ENCODE measurements around the gene MARK4. TPM values are rescaled to one million over a fixed set of nuclear protein-coding genes. Genes with fewer than 3 reads are reported as not detected.

The MARK4 gene
- total and polyA plus RNA-seq, 2 experiments from 2014 or later = 16.6 to 38.6 TPM

DNA sequence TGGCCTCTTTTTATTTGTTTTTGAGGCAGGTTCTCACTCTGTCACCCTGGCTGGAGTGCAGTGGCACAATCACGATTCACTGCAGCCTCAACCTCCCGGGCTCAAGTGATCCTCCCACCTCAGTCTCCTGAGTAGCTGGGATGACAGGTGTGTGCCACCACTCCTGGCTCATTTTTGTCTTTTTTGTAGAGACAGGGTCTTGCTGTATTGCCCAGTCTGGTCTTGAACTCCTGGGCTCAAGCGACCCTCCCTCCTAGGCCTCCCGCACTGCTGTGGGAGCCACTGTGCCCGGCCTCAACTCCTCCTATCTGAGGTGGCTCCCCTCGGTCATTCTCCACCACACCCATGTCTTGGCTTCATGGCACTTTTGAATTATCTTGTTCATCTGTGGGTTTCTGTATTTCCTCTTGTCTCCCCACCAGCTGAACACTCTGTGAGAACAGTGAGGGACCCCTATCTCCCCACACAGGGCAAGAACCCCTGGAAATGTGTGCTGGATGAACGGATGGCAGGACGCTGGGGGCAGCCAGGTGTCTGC is 63.7 kb downstream of the MARK4 start:
- H3K36me3 Mint-ChIP-seq (ENCODE audit: low read depth) = no peaks in the 10 kb centered on the region
- H3K4me1 Mint-ChIP-seq = no peaks in the 10 kb centered on the region; the same call in 2 of the 3 replicates
- ATAC-seq = no peak
- no peak for TF ChIP-seq EZH2phosphoT487 (IDR thresholded peaks at IDR 0.05; ENCODE audit: unreplicated experiment)
- no peak for TF ChIP-seq STAT1 (IDR thresholded peaks at IDR 0.05; ENCODE audit: unreplicated experiment)
- TF ChIP-seq, protein P1, sequence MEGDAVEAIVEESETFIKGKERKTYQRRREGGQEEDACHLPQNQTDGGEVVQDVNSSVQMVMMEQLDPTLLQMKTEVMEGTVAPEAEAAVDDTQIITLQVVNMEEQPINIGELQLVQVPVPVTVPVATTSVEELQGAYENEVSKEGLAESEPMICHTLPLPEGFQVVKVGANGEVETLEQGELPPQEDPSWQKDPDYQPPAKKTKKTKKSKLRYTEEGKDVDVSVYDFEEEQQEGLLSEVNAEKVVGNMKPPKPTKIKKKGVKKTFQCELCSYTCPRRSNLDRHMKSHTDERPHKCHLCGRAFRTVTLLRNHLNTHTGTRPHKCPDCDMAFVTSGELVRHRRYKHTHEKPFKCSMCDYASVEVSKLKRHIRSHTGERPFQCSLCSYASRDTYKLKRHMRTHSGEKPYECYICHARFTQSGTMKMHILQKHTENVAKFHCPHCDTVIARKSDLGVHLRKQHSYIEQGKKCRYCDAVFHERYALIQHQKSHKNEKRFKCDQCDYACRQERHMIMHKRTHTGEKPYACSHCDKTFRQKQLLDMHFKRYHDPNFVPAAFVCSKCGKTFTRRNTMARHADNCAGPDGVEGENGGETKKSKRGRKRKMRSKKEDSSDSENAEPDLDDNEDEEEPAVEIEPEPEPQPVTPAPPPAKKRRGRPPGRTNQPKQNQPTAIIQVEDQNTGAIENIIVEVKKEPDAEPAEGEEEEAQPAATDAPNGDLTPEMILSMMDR (conservative IDR thresholded peaks at IDR 0.05; ENCODE audit: low read depth in 2 of 2) = no peak
- TF ChIP-seq POLR2AphosphoS5 (IDR thresholded peaks at IDR 0.05; ENCODE audit: low read depth) = no peak
- no peak overlapping the region for H2AFZ ChIP-seq
- no peak overlapping the region for H3K27ac Mint-ChIP-seq
- no peak overlapping the region for H3K4me3 ChIP-seq
- no peaks in the 10 kb centered on the region for H3K36me3 ChIP-seq (ENCODE audit: insufficient read depth)
- H3K27ac ChIP-seq (ENCODE audit: low read depth) = no peak overlapping the region
- H3K79me2 ChIP-seq (replicated peaks; ENCODE audit: insufficient read depth) = no peaks in the 10 kb centered on the region
- H3K9me3 Mint-ChIP-seq = no peaks in the 10 kb centered on the region
- no peak overlapping the region for H3K4me2 ChIP-seq
- H3K27me3 ChIP-seq (ENCODE audit: insufficient read depth) = peaks cover 44% of the 10 kb centered on the region
- no peaks in the 10 kb centered on the region for H3K9me2 ChIP-seq (ENCODE audit: insufficient read depth)
- no peaks in the 10 kb centered on the region for H4K20me1 ChIP-seq (replicated peaks; ENCODE audit: insufficient read depth)
- no peaks in the 10 kb centered on the region for H3K4me1 ChIP-seq (ENCODE audit: insufficient read depth)
- no peaks in the 10 kb centered on the region for H3F3A ChIP-seq (replicated peaks; ENCODE audit: low read depth)
- H3K27me3 Mint-ChIP-seq (ENCODE audit: insufficient read depth, low read depth, poor library complexity) = peaks cover 36% of the 10 kb centered on the region
- no peak overlapping the region for H3K4me3 Mint-ChIP-seq
- DNase-seq (ENCODE audit: low spot score) = no peak

DNA sequence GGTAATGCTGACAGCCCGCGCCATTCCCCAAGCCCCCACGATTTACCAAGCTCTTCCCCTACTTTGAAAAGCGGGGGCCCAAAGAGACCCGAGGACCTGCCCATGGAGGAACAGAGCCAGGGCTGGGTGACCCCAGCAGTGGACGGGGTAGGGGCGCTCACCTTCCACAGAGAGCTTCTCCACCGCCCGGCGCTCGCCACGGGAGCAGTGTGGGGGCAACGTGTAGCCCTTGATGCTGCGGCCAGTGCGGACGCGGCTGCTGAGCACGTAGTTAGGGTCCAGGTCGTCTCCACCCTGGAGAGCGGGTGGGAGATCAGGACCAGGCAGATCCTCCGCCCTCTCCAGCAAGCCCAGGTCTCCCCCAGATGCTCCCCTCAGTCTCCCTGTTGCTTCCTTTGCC is 64.2 kb downstream of the MARK4 start:
- Histone ChIP-seq H3K4me1 (ENCODE audit: insufficient read depth) (no peaks in the 10 kb centered on the region), H3K27me3 (ENCODE audit: insufficient read depth) (peaks cover 44% of the 10 kb centered on the region), H3K36me3 (ENCODE audit: insufficient read depth) (no peaks in the 10 kb centered on the region), H4K20me1 (replicated peaks; ENCODE audit: insufficient read depth) (no peaks in the 10 kb centered on the region), H2AFZ (no peak overlapping the region), H3K27ac (ENCODE audit: low read depth) (no peak overlapping the region), H3K79me2 (replicated peaks; ENCODE audit: insufficient read depth) (no peaks in the 10 kb centered on the region), H3K4me3 (no peak overlapping the region), H3K9me2 (ENCODE audit: insufficient read depth) (no peaks in the 10 kb centered on the region), H3F3A (replicated peaks; ENCODE audit: low read depth) (no peaks in the 10 kb centered on the region), H3K4me2 (no peak overlapping the region)
- Mint-ChIP-seq H3K4me1 (no peaks in the 10 kb centered on the region; the same call in 2 of the 3 replicates), H3K9me3 (no peaks in the 10 kb centered on the region), H3K36me3 (ENCODE audit: low read depth) (no peaks in the 10 kb centered on the region), H3K27me3 (ENCODE audit: insufficient read depth, low read depth, poor library complexity) (peaks cover 39% of the 10 kb centered on the region), H3K4me3 (no peak overlapping the region), H3K27ac (no peak overlapping the region)
- TF ChIP-seq, protein P2, sequence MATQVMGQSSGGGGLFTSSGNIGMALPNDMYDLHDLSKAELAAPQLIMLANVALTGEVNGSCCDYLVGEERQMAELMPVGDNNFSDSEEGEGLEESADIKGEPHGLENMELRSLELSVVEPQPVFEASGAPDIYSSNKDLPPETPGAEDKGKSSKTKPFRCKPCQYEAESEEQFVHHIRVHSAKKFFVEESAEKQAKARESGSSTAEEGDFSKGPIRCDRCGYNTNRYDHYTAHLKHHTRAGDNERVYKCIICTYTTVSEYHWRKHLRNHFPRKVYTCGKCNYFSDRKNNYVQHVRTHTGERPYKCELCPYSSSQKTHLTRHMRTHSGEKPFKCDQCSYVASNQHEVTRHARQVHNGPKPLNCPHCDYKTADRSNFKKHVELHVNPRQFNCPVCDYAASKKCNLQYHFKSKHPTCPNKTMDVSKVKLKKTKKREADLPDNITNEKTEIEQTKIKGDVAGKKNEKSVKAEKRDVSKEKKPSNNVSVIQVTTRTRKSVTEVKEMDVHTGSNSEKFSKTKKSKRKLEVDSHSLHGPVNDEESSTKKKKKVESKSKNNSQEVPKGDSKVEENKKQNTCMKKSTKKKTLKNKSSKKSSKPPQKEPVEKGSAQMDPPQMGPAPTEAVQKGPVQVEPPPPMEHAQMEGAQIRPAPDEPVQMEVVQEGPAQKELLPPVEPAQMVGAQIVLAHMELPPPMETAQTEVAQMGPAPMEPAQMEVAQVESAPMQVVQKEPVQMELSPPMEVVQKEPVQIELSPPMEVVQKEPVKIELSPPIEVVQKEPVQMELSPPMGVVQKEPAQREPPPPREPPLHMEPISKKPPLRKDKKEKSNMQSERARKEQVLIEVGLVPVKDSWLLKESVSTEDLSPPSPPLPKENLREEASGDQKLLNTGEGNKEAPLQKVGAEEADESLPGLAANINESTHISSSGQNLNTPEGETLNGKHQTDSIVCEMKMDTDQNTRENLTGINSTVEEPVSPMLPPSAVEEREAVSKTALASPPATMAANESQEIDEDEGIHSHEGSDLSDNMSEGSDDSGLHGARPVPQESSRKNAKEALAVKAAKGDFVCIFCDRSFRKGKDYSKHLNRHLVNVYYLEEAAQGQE (IDR thresholded peaks at IDR 0.05; ENCODE audit: unreplicated experiment) = no peak
- TF ChIP-seq EZH2 (IDR thresholded peaks at IDR 0.05; ENCODE audit: low read depth, unreplicated experiment) = no peak
- TF ChIP-seq EZH2phosphoT487 (IDR thresholded peaks at IDR 0.05; ENCODE audit: unreplicated experiment) = no peak
- no peak for TF ChIP-seq POLR2AphosphoS5 (IDR thresholded peaks at IDR 0.05; ENCODE audit: low read depth)
- TF ChIP-seq, protein P1 (conservative IDR thresholded peaks at IDR 0.05; ENCODE audit: low read depth in 2 of 2) = no peak
- ATAC-seq (peak; percentile 22; the same call in 2 of the 3 replicates), DNase-seq (ENCODE audit: low spot score) (no peak)
